Epithelial cell of proximal tubule (primary cell): ENCODE data around the gene WRAP73. TPM values are rescaled to one million over a fixed set of nuclear protein-coding genes. Genes with fewer than 3 reads are reported as not detected.

Experiments
- DNase-seq: peaks from one replicate; pipeline ENCODE4 v3.0.0-alpha.2; 2011; ENCODE audit warnings: low read depth
- H3K4me3 ChIP-seq: 2 replicates; pipeline ENCODE4 v1.5.1; 2011; ENCODE audit warnings: low read depth, mild to moderate bottlenecking, low read length
- CTCF ChIP-seq: conservative IDR thresholded peaks from 2 replicates; pipeline ENCODE4 v1.5.1; 2012; ENCODE audit warnings: low read depth, mild to moderate bottlenecking, low read length
- total RNA-seq: library from RNA; depleted of rRNA; stranded (reverse); fragments of >200 nt; gene quantifications from 2 replicates; pipeline ENCODE4 v1.2.3, GENCODE V29; 2015

WRAP73 gene
- total RNA-seq, 1 donor from 2014 or later: 17.0 TPM

- H3K4me3 ChIP-seq: no peak overlapping the region
- TF ChIP-seq CTCF: no peak
- DNase-seq: no peak
Observed at GRCh38 chr1:3640121-3640837, 9.6 kb downstream of the WRAP73 start.

GRCh38 chr1:3639397-3639911 is 10.4 kb downstream of the WRAP73 start:
- no peak overlapping the region for H3K4me3 ChIP-seq

GRCh38 chr1:3638676-3639075 is 11.2 kb downstream of the WRAP73 start:
- TF ChIP-seq CTCF: no peak
- H3K4me3 ChIP-seq: no peak overlapping the region
- no peak for DNase-seq

More at GRCh38 chr1:3639397-3639911, 10.4 kb downstream of the WRAP73 start:
- no peak for DNase-seq
- TF ChIP-seq CTCF: no peak

- H3K4me3 ChIP-seq: no peak overlapping the region
- no peak for TF ChIP-seq CTCF
- DNase-seq: no peak
Observed at GRCh38 chr1:3638027-3638426, 11.9 kb downstream of the WRAP73 start.

- DNase-seq: no peak
- no peak overlapping the region for H3K4me3 ChIP-seq
- TF ChIP-seq CTCF: no peak
Observed at GRCh38 chr1:3636531-3636930, 13.4 kb downstream of the WRAP73 start.

- no peak for DNase-seq
- no peak for TF ChIP-seq CTCF
- no peak overlapping the region for H3K4me3 ChIP-seq
Observed at GRCh38 chr1:3636080-3636479, 13.8 kb downstream of the WRAP73 start.
